HG03066 (cell line): ENCODE results near the gene PHACTR4.
"Not testable (repeated sequence)": the region's sequence is repeated elsewhere in the genome, so short reads cannot be mapped to it uniquely, and the experiment has no call there.

Source experiments
- ATAC-seq: cut with Tn5 transposase; IDR thresholded peaks from one replicate; pipeline ENCODE4 v1.9.1; 2021; ENCODE audit warnings: low read depth; ENCODE audit not compliant: unreplicated experiment

Gene PHACTR4

DNA sequence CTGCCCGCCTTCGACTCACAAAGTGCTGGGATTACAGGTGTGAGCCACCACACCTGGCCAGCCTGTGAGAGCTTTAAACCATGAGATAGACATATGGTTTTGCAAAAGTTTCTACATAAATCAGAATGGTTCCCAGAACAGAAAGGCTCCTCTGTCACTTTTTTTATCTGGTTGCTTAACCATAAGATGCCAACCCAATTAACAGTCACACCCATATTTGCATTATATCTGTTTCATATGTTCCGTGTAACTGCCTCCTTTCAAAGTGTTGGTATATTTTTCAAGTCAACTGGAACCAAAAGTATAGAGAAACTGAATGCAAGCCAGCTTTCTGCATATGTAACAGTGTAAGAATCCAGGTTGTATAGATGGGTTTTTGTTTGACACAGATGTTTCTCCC is 112.6 kb downstream of the PHACTR4 start:
- no peak for ATAC-seq

DNA sequence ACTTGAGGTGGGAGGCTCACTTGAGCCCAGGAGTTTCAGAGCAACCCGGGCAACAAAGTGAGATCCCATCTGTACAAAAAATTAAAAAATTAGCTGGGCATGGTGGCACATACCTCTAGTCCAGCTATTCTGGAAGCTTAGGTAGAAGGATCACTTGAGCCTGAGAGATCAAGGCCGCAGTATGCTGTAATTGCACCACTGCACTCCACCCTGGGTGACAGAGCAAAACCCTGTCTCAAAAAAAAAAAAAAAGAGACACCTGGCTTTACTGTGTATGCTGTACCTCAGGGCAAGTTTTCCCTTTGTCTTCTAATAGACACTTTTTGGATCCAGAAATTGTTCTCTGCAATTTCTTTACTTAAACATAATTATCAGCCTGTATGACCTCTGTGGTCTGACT is 113.2 kb downstream of the PHACTR4 start:
- no peak for ATAC-seq

DNA sequence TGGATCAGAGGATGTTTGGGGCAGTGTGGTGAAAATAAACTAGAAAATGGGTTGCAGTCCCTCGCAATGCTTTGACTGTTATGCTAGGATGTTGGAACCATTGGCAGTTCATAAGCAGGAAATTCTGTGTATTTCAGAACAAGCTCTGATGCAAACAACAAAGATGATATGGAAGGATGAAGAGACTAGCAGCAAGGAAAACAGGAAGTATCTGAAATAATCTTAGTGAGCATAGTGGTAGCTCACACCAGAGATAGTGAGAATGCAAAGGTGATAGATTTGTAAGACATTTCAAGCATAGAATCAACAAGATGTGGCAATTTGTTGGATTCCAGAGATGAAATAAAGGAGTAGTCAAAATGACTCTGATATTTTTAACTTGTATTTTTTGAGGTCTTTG is 125.2 kb downstream of the PHACTR4 start:
- ATAC-seq, result no peak

DNA sequence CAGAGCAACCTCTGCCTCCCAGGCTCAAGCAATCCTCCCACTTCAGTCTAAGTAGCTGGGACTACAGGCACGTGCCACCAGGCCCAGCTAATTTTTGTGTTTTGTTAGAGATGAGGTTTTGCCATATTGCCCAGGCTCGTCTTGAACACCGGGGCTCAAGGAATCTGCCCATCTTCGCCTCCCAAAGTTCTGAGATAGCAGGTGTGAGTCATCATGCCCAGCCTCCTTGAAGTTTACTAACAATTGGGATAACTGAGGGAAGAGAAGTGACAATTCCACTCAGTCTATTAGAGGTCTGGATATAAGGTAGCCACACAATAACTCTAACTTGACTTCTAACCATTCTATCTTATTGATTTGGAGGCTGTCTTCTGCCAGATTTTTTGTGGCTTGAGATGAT is 130.0 kb downstream of the PHACTR4 start:
- no peak for ATAC-seq

DNA sequence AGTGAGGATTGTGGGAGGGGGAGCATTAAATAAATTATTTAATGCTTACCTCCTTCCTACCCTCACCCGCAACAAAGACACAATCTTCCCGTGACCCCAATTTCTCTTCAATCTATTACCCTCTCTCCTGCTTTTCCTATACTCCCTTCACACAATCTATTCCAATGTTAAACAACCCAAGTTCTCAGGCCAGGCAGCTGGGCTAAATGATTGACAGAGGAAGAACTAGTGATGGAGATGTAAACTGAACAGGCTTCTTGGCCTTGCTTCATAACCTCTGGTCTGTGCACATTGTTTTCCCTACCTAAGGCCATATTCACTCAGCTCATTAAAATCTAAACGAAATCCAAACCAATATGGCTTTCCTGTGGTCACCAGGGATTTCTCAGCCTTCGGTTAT is 132.4 kb downstream of the PHACTR4 start:
- ATAC-seq, result no peak

DNA sequence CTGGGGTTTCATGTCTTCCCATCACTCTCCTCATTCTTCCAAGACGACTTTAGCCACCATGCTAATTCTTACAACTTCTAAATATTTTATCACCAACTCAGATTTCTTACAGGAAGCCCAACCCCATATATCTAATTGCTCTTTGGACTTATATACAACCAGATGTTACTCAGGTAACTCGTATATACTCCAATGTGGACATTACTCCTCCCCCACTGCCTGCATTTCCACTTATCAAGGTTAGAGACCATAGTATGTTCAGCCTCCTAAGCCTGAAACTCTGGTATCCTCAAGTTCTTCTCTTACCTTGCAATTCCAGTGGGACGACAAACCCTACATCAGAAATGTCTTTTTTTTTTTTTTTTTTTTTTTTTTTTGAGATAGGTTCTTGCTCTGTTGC is 133.6 kb downstream of the PHACTR4 start:
- ATAC-seq, result no peak

DNA sequence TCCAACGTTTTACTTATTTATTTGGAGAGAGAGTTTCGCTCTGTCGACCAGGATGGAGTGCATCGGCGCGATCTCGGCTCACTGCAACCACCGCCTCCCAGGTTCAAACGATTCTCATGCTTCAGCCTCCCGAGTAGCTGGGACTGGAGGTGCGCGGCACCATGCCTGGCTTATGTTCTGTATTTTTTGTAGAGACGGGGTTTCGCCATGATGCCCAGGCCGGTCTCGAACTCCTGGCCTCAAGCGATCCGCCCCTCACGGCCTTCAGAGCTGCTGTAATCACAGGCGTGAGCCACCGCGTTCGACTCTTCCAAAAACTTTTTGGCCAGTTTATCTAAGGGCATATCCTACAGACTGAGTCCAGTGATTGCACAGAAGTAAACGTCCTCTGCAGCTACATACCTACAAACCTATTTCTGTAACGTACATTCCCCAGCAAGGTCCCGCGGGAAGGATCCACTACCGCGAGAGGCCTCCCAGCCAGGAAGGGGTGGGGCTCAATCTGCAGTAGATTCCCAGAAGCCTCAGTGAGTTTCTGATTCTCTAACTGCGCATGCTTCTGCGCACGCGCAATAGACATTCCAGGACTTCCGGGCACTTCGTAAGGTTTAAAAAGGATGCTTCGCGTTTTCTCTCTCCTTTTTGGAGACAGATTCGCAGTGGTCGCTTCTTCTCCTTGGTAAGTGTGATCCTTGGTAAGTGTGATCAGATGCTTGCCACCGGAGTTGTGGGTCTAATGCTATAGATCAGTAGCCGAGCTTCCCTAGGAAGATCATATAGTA is 136.1 kb downstream of the PHACTR4 start, which contains the start of gene RCC1:
RCC1 (plus strand) TSS at position 638 of the 782 bp plus-strand sequence. CDS start 23,824 bp downstream, outside the sequence.
- ATAC-seq, result peak; percentile 69

DNA sequence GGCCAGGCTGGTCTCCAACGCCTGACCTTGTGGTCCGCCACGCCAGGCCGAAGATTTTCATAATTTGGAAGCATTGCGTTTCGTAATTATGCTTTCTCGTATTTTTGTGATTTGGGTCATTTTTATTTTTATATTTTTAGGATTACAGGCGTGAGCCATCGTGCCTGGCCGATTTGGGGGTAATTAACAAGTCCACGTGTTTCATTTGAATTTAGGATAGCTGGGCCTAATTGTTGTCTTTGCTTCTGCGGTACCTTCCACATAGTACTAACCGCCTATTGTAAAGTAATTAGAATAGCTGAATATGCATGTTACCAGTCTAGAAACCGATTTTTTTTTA is 137.3 kb downstream of the PHACTR4 start:
- ATAC-seq, result no peak

DNA sequence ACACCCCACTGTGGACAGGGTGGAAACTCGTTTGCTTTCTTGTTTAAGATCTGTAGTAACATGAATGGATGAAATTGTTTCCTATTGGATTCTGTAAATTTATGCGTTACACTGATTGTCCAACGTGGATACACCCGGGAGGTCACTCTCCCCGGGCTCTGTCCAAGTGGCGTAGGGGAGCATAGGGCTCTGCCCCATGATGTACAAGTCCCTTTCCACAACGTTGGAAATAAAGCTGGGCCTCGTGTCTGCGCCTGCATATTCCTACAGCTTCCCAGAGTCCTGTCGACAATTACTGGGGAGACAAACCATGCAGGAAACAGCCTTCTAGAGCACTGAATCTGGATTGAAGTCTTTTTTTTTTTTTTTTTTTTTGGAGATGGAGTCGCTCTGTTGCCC is 137.7 kb downstream of the PHACTR4 start:
- no peak for ATAC-seq

DNA sequence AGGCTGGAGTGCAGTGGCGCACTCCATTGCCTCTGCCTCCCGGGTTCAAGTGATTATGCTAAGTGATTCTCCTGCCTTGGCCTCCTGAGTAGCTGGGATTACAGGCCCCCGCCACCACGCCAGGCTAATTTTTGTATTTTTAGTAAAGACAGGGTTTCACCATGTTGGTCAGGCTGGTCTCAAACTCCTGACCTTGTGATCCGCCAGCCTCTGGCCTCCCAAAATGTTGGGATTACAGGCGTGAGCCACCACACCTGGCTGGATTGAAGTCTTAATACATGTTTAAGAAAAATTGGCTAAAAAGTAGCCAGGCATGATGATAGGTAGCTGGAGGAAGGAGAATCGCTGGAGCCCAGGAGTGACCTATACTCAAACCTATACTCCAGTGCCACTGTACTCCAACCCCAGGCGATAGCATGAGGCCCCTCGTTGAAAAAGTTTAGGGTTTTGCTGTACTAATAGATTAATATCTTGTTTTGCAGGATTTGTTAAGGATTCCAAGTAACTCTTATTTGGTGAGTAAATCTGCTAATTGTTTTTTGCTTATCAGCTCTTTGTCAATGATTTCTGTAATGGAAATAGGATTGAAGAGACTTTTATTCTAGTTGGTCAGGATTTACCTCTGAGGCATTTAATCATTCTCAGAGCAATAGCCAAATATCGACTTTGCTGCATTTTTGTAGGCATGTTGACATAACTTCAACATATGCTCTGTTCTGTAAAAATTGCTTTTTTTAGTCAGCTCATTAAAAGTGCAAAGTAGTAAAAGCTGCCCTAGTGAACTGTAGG is 138.3 kb downstream of the PHACTR4 start:
- no peak for ATAC-seq

DNA sequence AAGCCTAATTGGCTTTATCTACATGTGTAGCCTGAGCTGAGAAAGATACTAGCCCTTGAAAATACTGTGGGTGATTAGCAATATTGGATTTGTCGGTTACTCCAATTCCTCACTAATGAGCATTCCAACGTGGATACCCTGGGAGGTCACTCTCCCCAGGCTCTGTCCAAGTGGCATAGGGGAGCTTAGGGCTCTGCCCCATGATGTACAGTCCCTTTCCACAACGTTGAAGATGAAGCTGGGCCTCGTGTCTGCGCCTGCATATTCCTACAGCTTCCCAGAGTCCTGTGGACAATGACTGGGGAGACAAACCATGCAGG is 138.9 kb downstream of the PHACTR4 start:
- no peak for ATAC-seq

DNA sequence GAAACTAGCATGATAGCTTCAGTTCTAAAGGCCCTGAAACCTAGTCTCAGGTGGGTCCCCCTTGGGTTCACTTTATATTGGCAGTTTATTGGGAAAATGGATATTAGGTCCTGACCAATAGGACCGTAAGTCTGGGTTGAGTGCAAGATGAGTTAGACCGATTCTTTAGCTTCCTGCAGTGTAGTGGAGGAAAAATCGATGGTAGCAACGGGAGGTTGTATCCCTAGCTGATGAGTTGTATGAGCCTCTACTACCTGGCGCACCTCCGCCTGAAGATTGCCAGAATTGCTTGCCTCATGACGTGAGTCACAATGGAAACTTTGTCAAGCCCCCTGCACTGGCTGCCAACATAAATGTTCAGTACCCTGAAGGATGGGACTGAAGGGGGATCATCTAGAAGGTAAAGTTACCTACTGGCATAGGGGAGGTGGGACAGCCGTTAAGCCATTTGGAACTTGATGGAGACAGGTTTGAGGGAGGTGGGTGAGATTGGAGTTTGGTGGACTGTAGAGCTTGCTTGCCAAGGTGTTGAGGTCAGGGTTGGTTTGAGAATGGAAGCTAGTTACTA is 140.2 kb downstream of the PHACTR4 start:
- ATAC-seq, result no peak

DNA sequence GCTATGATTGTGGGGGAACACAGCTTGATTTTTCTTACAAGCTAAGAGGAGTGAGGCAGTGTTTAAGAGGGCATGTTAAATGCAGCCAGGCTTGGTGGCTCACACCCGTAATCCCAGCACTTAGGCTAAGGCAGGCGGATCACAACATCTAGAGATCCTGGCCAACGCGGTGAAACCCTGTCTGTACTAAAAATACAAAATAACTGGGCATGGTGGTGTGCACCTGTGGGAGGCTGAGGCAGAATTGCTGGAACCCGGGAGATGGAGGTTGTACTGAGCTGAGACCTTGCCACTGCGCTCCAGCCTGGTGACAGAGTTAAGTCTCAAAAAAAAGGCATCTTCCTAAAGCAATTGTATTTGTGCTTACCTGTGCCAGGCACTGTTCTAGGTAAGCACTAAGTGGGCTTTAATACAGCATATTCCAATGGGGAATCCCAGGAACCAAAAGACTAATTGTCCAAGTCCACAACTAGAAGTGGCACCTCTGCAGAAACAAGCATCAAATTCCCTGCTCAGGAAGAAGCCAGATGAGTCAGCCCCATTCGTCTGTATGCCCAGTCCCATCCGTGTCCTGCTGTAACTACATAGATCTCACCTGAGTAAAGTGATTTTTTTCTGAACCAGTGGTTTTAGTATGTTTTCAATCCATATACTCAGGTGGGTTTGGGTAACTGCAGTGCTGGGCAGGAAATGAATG is 140.9 kb downstream of the PHACTR4 start:
- ATAC-seq, result no peak

DNA sequence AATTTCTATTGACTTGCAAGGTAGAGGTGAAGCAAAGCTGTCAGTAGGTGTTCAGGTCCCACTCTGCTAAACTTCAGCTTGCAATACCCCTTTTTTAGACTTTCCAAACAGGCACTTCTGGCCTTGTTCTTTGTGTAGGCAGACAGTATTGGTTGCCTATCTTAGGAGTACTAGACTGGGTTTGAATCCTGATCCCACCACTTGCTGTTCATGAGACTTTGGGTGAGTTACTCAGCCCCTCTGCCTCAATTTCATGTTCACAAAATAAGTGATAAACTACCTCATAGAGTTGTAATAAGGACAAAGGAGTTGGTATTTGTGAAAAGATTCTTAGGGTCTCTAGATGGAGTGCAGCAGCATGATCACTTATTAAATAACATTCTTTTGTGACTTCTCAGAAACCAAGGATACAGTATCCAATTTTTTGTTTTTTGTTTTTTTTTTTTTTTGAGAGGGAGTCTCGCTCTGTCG is 141.5 kb downstream of the PHACTR4 start:
- no peak for ATAC-seq

DNA sequence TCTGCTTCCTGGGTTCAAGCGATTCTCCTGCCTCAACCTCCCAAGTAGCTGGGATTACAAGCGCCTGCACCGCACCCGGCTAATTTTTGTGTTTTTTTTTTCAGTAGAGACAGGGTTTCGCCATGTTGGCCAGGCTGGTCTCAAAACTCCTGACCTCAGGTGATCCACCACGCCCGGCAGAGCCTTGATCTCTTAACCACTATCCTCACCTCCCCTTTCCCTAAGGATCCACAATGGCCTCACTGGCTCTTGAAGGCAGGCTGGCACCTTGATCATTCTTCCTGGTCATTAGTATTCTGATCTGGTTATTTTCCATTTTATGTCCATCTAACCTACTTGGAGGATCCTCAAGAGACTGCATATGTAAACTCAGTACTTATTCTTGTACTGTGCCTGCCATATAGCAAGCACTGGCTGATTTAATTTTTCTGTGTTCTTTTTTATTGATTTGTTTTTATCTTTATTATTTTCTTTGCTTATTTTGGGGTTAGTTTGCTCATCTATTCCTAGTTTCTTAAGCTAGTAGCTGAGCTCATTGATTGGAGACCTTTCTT is 142.6 kb downstream of the PHACTR4 start:
- no peak for ATAC-seq

DNA sequence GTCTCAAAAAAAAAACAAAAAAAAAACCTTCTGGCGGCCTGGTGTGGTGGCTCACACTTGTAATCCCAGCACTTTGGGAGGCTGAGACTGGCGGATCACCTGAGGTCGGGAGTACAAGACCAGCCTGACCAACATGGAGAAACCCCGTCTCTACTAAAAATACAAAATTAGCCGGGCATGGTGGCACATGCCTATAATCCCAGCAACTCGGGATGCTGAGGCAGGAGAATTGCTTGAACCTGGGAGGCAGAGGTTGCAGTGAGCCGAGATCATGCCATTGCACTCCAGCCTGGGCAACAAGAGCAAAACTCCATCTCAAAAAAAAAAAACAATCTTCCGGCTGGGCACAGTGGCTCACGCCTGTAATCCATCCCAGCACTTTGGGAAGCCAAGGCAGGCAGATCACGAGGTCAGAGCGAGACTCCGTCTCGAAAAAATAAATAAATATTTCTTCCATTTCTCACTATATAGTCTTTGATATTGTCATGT is 144.9 kb downstream of the PHACTR4 start:
- ATAC-seq, result not testable (repeated sequence)

DNA sequence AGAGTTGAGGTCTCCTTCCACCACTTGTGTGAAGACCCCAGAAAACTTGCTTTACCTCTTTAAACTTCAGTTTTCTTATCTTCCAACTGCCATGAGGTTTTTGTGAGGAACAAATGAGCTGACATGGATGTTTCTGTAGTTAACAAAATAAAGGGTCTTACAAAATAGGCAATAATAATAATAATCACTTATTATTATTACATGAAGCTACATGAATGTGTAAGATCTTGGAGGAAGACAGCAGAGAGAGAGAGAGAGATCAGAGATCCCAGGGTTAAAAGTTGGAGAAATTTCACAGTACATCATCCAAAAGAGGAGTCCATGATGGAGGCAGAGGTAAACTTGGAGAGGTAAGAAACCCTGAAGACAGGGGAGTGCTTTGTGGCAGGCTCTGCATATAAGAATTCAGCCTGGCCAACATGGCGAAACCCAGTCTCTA is 147.0 kb downstream of the PHACTR4 start:
- ATAC-seq, result no peak

DNA sequence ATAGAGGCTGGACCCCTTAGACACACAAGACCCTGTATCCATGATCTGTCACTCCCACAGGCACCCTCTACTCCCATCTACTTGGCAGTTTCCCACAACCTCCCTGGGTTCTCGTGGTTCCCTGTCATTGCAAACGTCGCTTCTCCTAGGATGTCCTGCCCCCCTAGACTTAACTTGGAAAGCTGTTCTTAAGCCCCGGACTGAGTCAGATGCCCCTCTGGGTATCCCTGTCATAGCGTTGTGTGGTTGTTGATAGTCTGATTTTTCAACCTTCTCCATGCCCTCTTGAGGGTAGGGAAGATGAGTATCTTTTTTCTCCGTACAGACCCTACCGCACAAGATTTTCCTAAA is 148.1 kb downstream of the PHACTR4 start:
- no peak for ATAC-seq

DNA sequence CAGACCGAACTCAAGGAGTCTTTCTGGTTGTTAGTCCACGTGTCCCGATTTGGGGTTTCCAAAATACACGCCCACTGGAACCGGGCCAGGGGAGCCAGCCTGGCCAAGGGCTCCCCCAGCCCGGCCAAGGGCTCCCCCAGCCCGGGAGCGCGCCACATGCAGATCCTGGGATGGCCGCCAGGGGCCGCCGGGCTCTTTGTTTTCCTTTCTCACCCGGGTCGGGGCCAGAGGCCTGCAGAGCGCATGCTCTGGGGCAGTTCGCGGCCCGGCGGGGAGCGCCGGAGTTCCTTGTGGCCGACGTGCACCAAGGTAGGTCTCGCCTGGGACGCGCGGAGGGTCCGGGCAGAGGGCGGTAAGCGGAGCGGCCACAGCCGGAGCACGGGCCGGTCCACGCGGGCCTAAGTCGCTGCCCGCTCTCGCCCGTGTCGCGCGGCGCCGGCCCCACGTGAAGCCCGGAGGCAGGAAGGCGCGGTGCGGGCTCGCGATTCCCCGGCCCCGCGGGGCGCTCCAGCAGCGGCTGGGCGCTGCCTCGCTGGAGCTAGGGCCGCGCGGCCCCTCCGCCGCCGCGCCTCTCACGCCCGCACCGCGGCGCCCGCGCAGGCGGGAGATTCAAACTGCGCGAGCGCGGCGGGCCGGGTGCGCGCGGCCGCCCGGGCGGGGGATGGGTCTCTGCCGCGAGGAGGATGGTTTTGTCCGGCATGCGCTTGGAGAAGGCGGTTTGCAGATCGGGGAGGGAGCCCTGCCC is 148.6 kb downstream of the PHACTR4 start:
- peak; percentile 70 for ATAC-seq

DNA sequence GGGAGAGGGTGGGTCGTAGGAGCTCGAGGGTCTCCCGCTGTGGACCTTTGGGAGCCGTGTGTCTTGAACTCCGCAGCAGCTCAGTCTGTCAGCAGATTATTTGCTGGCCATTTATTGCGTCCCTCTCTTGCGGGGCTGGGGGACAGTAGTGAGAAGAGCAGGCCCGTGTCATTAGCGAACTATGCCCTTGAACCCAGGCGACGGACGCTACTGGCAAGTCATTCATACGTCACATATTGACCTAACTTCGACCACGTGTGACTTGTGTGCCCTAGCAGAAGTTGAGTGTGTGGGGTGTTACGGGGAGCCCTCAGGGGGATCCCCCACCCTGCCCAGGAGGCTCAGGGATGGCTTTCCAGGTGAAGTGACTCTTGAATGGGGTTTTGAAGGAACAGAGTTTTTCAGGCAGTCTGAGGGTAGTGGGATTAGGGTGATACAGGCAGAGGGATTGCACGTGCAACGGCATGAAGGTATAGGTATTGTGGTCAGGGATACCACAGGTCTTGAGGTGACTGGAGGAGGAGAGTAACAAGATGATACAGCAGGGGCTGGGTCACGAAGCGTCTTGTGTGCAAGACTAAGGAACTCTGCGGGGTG is 149.3 kb downstream of the PHACTR4 start:
- ATAC-seq, result no peak
